Upper lobe of left lung (tissue), 4 donors: ENCODE measurements around the gene GLS.

Experiments used
- CTCF ChIP-seq, 6 experiments: fragments of 450-650 bp in 4 of 6; fragments of 200-600 bp in 2 of 6; sonication (generic) in 2 of 6; IDR thresholded peaks; one replicate each; pipeline ENCODE4 v1.5.1; 2016 to 2019; ENCODE audit warnings: antibody characterized with exemption in 6 of 6
- EP300 ChIP-seq, 4 donors: sonication (generic); formaldehyde crosslinking; IDR thresholded peaks; one replicate each; pipeline ENCODE4 v1.5.1; 2017; ENCODE audit warnings: antibody characterized with exemption in 4 of 4, control low read depth in 2 of 4
- POLR2A ChIP-seq, 4 donors: fragments of 450-650 bp; IDR thresholded peaks; one replicate each; pipeline ENCODE4 v1.5.1; 2016 to 2017; ENCODE audit warnings: antibody characterized with exemption in 4 of 4, mild to moderate bottlenecking in 2 of 4
- POLR2AphosphoS5 ChIP-seq, 2 donors: sonication (generic); formaldehyde crosslinking; IDR thresholded peaks; one replicate each; pipeline ENCODE4 v1.5.1; 2017; ENCODE audit warnings: antibody characterized with exemption in 2 of 2

GRCh38 chr2:190994148-190994547 lies 113.5 kb downstream of the GLS start:
- no peak for TF ChIP-seq CTCF (IDR thresholded peaks at IDR 0.05)
- no peak for TF ChIP-seq EP300 (IDR thresholded peaks at IDR 0.05)
- no peak for TF ChIP-seq POLR2A (IDR thresholded peaks at IDR 0.05)
- TF ChIP-seq POLR2AphosphoS5 (IDR thresholded peaks at IDR 0.05) = no peak
